HG02981 (cell line): ENCODE data around the gene SMAD2.
"Not testable (repeated sequence)": the region's sequence is repeated elsewhere in the genome, so short reads cannot be mapped to it uniquely, and the experiment has no call there.

Experiments
- ATAC-seq: cut with Tn5 transposase; IDR thresholded peaks from one replicate; pipeline ENCODE4 v1.9.1; 2021; ENCODE audit warnings: mild to moderate bottlenecking, moderate library complexity; ENCODE audit not compliant: unreplicated experiment

Gene SMAD2

DNA sequence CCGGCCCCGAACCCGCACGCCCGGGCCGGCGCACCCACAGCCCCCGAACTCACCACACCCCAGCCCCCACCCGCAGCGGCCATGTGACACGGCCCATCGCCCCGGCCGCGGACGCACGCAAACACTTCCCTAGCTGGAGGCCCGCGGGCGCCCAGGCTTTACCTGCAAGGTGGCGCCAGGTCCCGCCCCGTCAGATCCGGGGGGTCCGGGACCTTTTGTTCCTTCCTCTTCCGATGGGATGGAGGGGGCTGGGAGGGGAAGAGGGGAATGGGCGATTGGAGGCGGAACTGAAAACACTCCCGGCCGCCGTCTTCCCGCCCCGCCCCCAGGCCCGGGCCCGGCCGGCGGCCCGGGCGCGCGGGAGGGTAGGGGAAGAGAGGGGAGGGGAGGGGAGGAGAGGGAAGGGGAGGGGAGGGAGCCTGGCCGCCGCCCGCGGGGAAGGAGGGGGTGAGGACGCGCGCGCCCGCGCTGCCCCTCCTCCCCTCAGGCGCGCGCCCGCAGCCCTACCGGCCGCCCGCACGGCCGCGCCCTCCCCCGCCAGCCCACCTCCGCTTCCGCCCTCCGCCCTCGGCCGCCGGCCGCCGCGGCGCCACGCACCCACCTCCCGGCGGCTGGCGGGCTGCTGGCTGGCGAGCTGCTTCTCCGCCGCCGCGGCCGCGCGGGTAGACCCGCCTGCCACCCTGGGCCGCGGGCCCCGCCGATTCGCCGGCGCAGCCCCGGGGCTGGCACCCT is at the start of gene SMAD2:
Gene SMAD2, minus strand, starts transcription at position 461 of the 732 bp plus-strand sequence. CDS start 33,903 bp downstream, outside the sequence.
- ATAC-seq = peak; percentile 61

DNA sequence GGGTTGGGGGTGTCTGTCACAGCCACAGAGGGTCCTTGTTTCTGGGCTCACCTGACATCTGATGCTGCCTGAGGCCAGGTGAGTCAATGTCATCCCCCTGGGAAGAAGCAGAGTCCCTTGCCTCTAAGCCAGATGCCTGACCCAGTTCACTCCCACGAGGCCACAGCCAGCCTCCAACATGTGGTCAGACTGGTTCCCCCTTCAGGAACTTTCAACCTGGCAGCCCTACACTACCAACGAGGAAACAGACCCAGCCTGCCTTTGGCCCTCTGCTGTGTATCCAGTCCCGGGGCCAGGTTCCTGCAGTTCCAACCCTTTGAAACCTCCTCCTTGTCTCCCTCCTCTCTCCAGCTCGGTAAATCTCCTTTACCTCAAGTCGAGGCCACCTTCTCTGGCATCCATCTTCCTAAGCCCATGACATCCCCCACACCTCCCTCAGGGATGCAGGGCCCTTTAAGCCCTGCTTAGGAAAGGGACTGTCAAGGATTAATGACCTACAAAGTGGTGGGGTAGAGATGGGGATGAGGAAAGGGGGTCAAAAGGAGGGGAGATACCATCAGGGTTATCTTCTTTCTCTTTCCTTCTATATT is 49.2 kb upstream of the SMAD2 start:
- ATAC-seq = no peak

GRCh38 chr18:47978603-47979002 is 48.1 kb upstream of the SMAD2 start:
- ATAC-seq = no peak

- ATAC-seq = no peak
Observed at GRCh38 chr18:47978141-47978540, 47.7 kb upstream of the SMAD2 start.

GRCh38 chr18:47975701-47976100 is 45.2 kb upstream of the SMAD2 start:
- no peak for ATAC-seq

- ATAC-seq = no peak
Observed at GRCh38 chr18:47975105-47975504, 44.6 kb upstream of the SMAD2 start.

DNA sequence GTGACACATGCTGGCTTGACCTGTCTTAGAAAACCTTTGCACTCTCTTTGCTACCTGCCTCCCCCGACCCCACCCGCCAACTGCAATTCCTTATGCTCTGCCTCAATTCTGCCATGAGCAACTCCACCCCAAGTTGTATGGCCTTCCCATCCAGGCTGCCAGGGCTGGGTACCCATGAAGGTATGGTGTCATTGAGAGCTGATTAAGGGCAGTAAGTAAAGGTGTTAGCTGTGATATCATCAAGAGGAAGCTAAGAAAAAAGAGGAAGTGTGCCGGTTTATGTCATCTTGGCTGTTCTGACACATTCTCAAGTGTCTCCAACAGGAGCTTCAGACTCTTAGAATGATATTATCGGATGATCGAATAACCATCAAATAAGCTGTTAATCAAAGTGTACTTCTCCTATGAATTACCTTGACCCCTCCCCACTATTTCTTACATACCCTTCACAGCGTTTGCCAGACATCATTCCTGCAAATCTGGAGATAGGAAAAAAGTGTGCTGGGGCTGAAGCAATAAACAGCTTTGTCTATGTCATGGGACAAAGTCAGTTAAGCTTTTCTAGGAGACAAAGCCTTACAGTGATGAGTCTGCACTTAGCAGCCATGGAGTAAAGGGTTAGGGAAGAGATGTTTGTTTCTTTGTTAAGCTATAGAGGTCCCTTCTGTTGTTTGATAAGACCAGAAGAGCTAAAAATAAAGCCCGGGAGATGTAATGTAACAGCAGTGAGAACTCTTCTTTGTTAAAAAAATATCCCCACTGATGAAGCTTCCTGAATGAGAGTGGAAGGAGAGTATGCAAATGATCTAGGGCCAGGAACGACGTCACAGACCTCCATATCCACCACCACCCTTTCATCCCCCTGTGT is 40.4 kb upstream of the SMAD2 start:
- ATAC-seq = peak; percentile 53

DNA sequence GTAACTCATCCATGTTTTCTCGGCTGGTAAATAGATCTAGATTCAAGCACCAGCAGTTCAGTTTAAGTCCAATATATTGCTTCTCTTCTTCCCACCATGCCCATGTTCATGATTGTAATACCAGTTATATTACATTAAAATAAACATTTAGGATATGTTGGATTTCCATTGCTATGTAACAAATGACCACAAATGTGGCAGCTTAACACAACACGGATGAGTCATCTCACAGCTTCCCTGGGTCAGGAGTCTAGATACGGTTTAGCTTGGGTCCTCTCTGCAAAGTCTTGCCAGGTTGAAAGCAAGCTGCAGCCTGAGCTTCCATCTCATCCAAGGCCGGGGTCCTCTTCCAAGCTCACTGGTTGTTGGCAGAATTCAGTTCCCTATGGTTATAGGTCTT is 39.4 kb upstream of the SMAD2 start:
- ATAC-seq = no peak

DNA sequence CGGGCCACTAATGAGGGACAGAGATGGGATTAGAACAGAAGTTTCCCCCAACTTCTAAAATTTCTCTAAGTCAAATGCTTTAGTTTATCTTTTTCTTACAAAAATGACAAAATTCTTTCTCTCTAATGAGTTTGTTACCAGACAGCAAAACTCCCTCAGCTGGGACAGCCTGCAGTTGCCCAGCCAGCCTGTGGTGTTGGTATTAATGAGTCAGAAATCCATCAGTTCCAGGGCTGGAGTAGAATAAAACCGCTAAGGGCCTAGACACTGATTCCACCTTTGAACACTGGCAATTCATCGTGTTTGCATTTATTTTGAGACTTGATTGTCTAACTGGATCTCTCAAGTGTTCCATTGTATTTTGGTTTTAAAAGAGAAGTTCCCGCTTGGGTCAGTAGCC is 38.3 kb upstream of the SMAD2 start:
- no peak for ATAC-seq

DNA sequence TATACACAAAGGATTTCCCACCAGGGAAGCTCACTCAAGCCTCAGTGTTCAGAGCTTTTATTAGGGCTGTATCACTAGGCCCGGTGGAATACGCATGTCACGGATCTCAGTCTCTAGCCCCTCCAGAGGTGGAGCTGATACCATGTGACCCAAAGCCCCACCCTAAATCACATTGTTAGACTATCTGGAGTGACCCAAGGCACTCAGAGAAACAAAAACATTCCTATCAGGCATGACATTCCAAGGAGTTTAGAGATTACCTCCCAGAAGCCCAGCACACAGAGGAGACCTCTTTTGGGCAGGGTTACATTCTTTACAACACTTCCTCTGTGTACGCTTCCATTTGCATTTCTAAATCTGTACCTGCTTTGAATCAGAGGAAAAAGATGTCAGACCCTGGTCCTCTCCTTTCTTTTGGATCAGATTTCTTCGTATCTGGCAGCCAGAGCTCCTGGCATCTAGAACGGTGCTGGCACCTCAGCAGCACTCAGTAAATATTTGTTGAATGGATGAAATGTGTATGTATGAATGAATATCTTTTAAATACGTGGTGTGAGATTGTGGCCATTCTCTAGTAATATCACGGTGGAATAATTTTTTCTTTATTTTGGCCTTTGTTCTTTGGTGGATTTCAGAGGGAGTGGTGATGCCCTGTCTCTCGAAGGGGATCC is 37.7 kb upstream of the SMAD2 start:
- no peak for ATAC-seq

DNA sequence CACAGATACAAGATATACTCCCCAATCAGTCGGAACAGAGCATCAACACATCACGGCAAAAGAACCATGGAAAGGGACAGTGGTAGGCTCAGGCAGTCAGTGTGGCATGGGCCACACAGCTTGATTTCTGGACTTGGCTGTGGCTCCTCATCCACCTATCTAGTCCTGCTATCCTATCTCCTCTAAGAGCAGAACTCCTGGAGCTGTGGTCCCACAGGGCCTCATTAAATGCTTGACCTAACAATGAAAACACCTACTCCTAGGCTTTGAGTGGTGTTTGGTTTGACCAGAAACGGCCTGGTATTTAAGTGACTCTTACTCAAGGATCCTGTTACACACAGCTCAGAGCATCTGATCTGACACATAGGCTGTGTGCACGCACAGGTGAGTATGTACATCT is 33.6 kb upstream of the SMAD2 start:
- no peak for ATAC-seq

GRCh38 chr18:47961003-47961402 is 30.5 kb upstream of the SMAD2 start:
- ATAC-seq = not testable (repeated sequence)

GRCh38 chr18:47953471-47953931 is 23.0 kb upstream of the SMAD2 start:
- ATAC-seq = peak; percentile 96

DNA sequence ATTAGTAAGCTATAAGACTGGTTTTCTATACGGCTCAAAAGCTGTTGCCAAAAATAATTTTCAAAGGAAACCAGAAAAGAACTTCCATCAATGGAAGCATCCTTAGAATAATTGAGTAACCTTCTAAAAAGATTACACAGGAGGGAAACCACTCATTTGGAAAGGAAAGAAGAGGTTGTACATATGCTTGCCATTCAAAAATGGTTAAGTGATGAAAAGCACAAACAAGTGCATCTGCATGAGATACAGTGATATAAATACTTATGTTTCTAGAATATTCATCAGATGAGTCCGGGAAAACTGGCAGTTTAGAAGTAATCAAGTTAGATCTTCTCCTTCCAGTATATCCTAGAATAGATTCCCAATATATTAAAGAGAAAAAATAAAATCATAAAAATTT is 20.1 kb upstream of the SMAD2 start:
- ATAC-seq = no peak

GRCh38 chr18:47949202-47949601 is 18.7 kb upstream of the SMAD2 start:
- ATAC-seq = no peak

- no peak for ATAC-seq
Observed at GRCh38 chr18:47946889-47947288, 16.4 kb upstream of the SMAD2 start.

- ATAC-seq = no peak
Observed at GRCh38 chr18:47944972-47945852, 14.8 kb upstream of the SMAD2 start.

DNA sequence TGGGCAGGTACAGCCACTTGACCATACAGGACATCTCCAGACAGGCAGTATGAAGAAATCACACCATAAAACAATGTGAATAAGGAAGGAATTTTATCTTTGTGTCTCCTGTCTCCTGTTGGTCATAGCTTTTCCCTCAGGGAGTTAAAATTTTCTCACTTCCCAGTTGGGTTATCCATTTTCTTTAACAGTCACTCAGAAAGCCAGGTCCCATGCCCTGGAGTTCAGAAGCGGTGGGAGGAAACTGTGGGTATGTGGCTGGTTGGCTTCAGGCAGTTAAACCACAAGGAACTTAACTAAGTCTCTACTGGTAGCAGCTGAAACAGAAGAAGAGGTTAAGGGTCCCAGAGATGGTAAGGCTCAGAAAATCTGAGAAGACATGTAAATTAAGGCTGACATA is 6.5 kb upstream of the SMAD2 start:
- ATAC-seq = no peak

DNA sequence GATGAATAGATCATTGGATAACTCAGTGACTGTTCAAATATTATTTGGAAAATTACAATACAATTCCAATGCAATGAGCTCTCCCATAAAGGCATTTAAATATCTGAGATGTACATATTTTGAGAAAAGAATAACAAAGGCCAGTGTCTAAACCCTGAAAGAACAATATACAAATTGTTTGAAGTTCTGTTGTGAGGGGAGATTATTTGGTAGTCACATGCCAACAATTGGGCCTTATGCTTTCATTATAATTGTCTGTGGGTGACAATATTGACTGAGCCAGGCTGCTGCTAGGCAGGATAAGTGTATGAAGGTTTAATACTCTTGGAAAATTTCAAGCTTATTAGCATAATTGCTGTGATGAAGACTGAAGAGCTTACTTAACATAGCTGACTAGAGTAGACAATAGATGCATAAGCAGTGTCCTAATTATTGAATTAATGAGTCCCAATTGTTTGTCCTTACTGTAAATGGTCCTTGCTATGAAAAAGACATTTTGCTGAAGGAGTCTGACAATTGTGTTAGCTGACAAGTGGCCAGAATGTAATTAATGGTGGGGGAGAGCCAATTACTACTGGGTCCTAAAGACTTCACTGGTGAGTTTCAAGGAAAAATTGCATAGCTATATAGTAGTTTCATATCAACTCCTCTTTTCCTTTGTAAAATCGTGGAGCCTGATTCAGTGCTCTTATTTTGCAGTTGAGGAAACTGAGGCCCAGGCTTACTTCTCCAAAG is 5.0 kb upstream of the SMAD2 start:
- no peak for ATAC-seq
